ENCODE results near the gene SGCD.

Gene SGCD

GRCh38 chr5:156405988-156406387, 79.0 kb downstream of the SGCD start:
- no peak for DNase-seq

GRCh38 chr5:156407251-156407650, 80.3 kb downstream of the SGCD start:
- no peak for DNase-seq

- DNase-seq: no peak
These were observed 82.9 kb downstream of the SGCD start for GRCh38 chr5:156409834-156410233.

GRCh38 chr5:156411185-156411613, 84.2 kb downstream of the SGCD start:
- DNase-seq: no peak

GRCh38 chr5:156411957-156412356, 85.0 kb downstream of the SGCD start:
- no peak for DNase-seq

- no peak for DNase-seq
These were observed 87.4 kb downstream of the SGCD start for GRCh38 chr5:156414391-156414790.

GRCh38 chr5:156419661-156420060, 92.7 kb downstream of the SGCD start:
- no peak for DNase-seq

- DNase-seq: no peak
These were observed 93.7 kb downstream of the SGCD start for GRCh38 chr5:156420665-156421064.

- DNase-seq: no peak
These were observed 94.8 kb downstream of the SGCD start for GRCh38 chr5:156421798-156422197.

GRCh38 chr5:156423597-156423996, 96.6 kb downstream of the SGCD start:
- no peak for DNase-seq

- DNase-seq: no peak
These were observed 100.4 kb downstream of the SGCD start for GRCh38 chr5:156427315-156427714.

- no peak for DNase-seq
These were observed 105.2 kb downstream of the SGCD start for GRCh38 chr5:156431956-156432829.

- no peak for DNase-seq
These were observed 105.8 kb downstream of the SGCD start for GRCh38 chr5:156432830-156433105.

- no peak for DNase-seq
These were observed 107.5 kb downstream of the SGCD start for GRCh38 chr5:156434471-156434870.

GRCh38 chr5:156435101-156435500, 108.1 kb downstream of the SGCD start:
- DNase-seq: no peak

GRCh38 chr5:156438076-156438475, 111.1 kb downstream of the SGCD start:
- no peak for DNase-seq

- DNase-seq: no peak
These were observed 117.9 kb downstream of the SGCD start for GRCh38 chr5:156444753-156445291.

- no peak for DNase-seq
These were observed 119.6 kb downstream of the SGCD start for GRCh38 chr5:156446526-156446925.

GRCh38 chr5:156450778-156451177, 123.8 kb downstream of the SGCD start:
- no peak for DNase-seq

GRCh38 chr5:156451505-156451904, 124.5 kb downstream of the SGCD start:
- no peak for DNase-seq

GRCh38 chr5:156456857-156457256, 129.9 kb downstream of the SGCD start:
- DNase-seq: no peak

- DNase-seq: no peak
These were observed 132.9 kb downstream of the SGCD start for GRCh38 chr5:156459812-156460385.

- no peak for DNase-seq
These were observed 133.5 kb downstream of the SGCD start for GRCh38 chr5:156460471-156460870.

GRCh38 chr5:156466871-156467270, 139.9 kb downstream of the SGCD start:
- DNase-seq: no peak

GRCh38 chr5:156469636-156470035, 142.7 kb downstream of the SGCD start:
- DNase-seq: no peak
